Adrenal gland (tissue), 5 donors: Measurements from ENCODE around the gene COQ8B.

ENCODE experiments used
- CTCF ChIP-seq, 6 experiments: fragments of 450-650 bp in 4 of 6; fragments of 200-600 bp in 2 of 6; sonication (generic) in 1 of 6; IDR thresholded peaks; 1 replicate in 5 of 6; 2 replicates in 1 of 6; pipeline versions ENCODE4 v1.5.1 to v1.8.0; 2016 to 2021; ENCODE audit warnings: antibody characterized with exemption in 6 of 6, mild to moderate bottlenecking in 2 of 6, moderate library complexity in 1 of 6
- POLR2A ChIP-seq, 2 donors: fragments of 450-650 bp; IDR thresholded peaks; one replicate each; pipeline ENCODE4 v1.6.1; 2017; ENCODE audit warnings: antibody characterized with exemption in 2 of 2, mild to moderate bottlenecking in 2 of 2, moderate library complexity in 1 of 2
- donor health status: DM: no; HTN: no; CAD: no.

DNA sequence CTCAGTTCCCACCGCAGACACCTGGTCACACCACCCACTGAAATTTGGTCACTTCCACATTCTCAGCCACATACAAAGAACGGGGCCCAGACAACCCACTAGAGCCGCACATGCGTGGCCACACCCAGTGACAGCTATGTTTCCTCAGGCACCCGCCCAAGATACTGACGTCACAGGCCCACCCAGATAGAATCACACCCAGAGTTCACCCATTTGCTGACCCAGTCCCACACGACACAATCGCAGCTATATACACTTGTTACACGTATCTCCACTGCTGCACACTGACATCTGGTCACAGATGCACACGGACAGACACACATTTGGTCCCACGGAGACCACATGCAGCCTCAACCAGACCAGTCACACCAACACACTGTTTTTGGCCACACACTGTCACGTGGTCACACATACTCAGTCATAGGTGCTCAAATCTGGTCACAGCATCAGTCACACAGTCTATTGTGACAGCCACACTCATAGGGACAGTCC, 29.1 kb downstream of the COQ8B start:
- TF ChIP-seq POLR2A (IDR thresholded peaks at IDR 0.05), result no peak
- TF ChIP-seq CTCF (IDR thresholded peaks at IDR 0.05), result no peak
